HTR-8/SVneo (cell line): ENCODE results near the gene ORMDL2.
"Not testable (repeated sequence)": the region's sequence is repeated elsewhere in the genome, so short reads cannot be mapped to it uniquely, and the experiment has no call there.

Experiments used
- DNase-seq: peaks from one replicate; pipeline ENCODE4 v3.0.0; 2011; ENCODE audit warnings: low spot score, mixed read lengths; ENCODE audit not compliant: insufficient read length
- FAIRE-seq: peaks from 2 replicates; lab custom pipeline; 2011; peaks lifted over from hg19 to GRCh38; lab: Jason Lieb, UNC

Gene ORMDL2

GRCh38 chr12:55824726-55825125 is 6.9 kb downstream of the ORMDL2 start:
- DNase-seq, result no peak
- FAIRE-seq, result no peak

- DNase-seq (no peak), FAIRE-seq (no peak)
Measured at GRCh38 chr12:55827806-55828205, 10.0 kb downstream of the ORMDL2 start.

GRCh38 chr12:55828357-55828756 is 10.5 kb downstream of the ORMDL2 start:
- FAIRE-seq, result no peak
- DNase-seq, result no peak

- DNase-seq (peak; percentile 67), FAIRE-seq (no peak)
Measured at GRCh38 chr12:55829967-55830600, 12.2 kb downstream of the ORMDL2 start.

- DNase-seq, result peak; percentile 65
- peak; percentile 40 for FAIRE-seq
Measured at GRCh38 chr12:55830601-55831446, 13.0 kb downstream of the ORMDL2 start.

GRCh38 chr12:55831447-55831815 is 13.6 kb downstream of the ORMDL2 start:
- DNase-seq (no peak), FAIRE-seq (no peak)

GRCh38 chr12:55833056-55833455 is 15.2 kb downstream of the ORMDL2 start:
- no peak for DNase-seq
- no peak for FAIRE-seq

- FAIRE-seq, DNase-seq: not testable (repeated sequence)
Measured at GRCh38 chr12:55834400-55834799, 16.6 kb downstream of the ORMDL2 start.

- FAIRE-seq (no peak), DNase-seq (no peak)
Measured at GRCh38 chr12:55838361-55838760, 20.5 kb downstream of the ORMDL2 start.

GRCh38 chr12:55839345-55840140 is 21.7 kb downstream of the ORMDL2 start:
- FAIRE-seq (no peak), DNase-seq (no peak)

- FAIRE-seq (no peak), DNase-seq (no peak)
Measured at GRCh38 chr12:55840581-55841351, 22.9 kb downstream of the ORMDL2 start.

- DNase-seq (peak; percentile 48), FAIRE-seq (no peak)
Measured at GRCh38 chr12:55842681-55843429, 25.0 kb downstream of the ORMDL2 start, which contains the start of gene MMP19. TSS of gene MMP19 (minus strand) at chr12:55842936. CDS start at chr12:55842830, 106 bp downstream.

GRCh38 chr12:55843431-55843830 is 25.6 kb downstream of the ORMDL2 start:
- DNase-seq (no peak), FAIRE-seq (no peak)

- DNase-seq, result no peak
- no peak for FAIRE-seq
Measured at GRCh38 chr12:55844961-55845360, 27.1 kb downstream of the ORMDL2 start.

GRCh38 chr12:55845361-55845760 is 27.5 kb downstream of the ORMDL2 start:
- no peak for FAIRE-seq
- no peak for DNase-seq

- no peak for FAIRE-seq
Measured at GRCh38 chr12:55845785-55846496, 28.1 kb downstream of the ORMDL2 start.

GRCh38 chr12:55847033-55847432 is 29.2 kb downstream of the ORMDL2 start:
- no peak for DNase-seq
- FAIRE-seq, result no peak

More at GRCh38 chr12:55845785-55846496, 28.1 kb downstream of the ORMDL2 start:
- no peak for DNase-seq

- peak; percentile 9 for FAIRE-seq
- peak; percentile 91 for DNase-seq
Measured at GRCh38 chr12:55847603-55848291, 29.9 kb downstream of the ORMDL2 start.
